OCI-LY7 (cell line): Measurements from ENCODE around the gene GOLPH3L. TPM values are rescaled to one million over a fixed set of nuclear protein-coding genes. Genes with fewer than 3 reads are reported as not detected.
"Not testable (repeated sequence)": the region's sequence is repeated elsewhere in the genome, so short reads cannot be mapped to it uniquely, and the experiment has no call there.

ENCODE experiments used
- BruUV-seq: library from RNA; stranded (reverse); fragments of 400-500 nt; replicated peaks from 2 replicates; lab custom pipeline; 2021; lab: Mats Ljungman, UMichigan
- CTCF ChIA-PET: fragments of 300-600 bp; sonication (Branson Sonifier 250); formaldehyde crosslinking; loops from one replicate; lab custom pipeline; 2022; ENCODE audit warnings: antibody characterized with exemption; ENCODE audit not compliant: unreplicated experiment; lab: Charles Lee
- POLR2A ChIA-PET: fragments of 300-600 bp; sonication (Branson Sonifier 250); formaldehyde crosslinking; loops from one replicate; lab custom pipeline; 2022; ENCODE audit warnings: antibody characterized with exemption; lab: Charles Lee
- DNase-seq: peaks from one replicate; pipeline ENCODE4 v3.0.0-alpha.2; 2015; ENCODE audit warnings: low spot score
- H2AFZ ChIP-seq: fragments of 200-600 bp; sonication (generic), shearing (Covaris generic); 2 replicates; pipeline ENCODE4 v1.6.1; 2014; ENCODE audit warnings: mild to moderate bottlenecking, antibody characterized with exemption, low read length, moderate library complexity
- H3K27ac ChIP-seq: fragments of 200-600 bp; sonication (generic); 2 replicates; pipeline ENCODE4 v1.5.1; 2014; ENCODE audit warnings: mixed run types, low read depth, mild to moderate bottlenecking, moderate library complexity, low read length, inconsistent platforms; ENCODE audit not compliant: poor library complexity, severe bottlenecking
- H3K36me3 ChIP-seq: fragments of 200-600 bp; sonication (generic); 2 replicates; pipeline ENCODE4 v1.6.1; 2014; ENCODE audit warnings: mild to moderate bottlenecking, antibody characterized with exemption, low read length, moderate library complexity, mixed read lengths; ENCODE audit not compliant: insufficient read depth
- H3K4me1 ChIP-seq: fragments of 200-600 bp; sonication (generic); 2 replicates; pipeline ENCODE4 v1.5.1; 2014; ENCODE audit warnings: mild to moderate bottlenecking, low read length; ENCODE audit not compliant: insufficient read depth, poor library complexity, severe bottlenecking
- H3K4me2 ChIP-seq: fragments of 200-600 bp; sonication (generic); 2 replicates; pipeline ENCODE4 v1.6.1; 2014; ENCODE audit warnings: mild to moderate bottlenecking, low read length
- H3K4me3 ChIP-seq: fragments of 200-600 bp; sonication (generic); 2 replicates; pipeline ENCODE4 v1.5.1; 2014; ENCODE audit warnings: mild to moderate bottlenecking, low read depth, low read length; ENCODE audit not compliant: poor library complexity, severe bottlenecking
- H3K79me2 ChIP-seq: fragments of 200-600 bp; sonication (generic); 2 replicates; pipeline ENCODE4 v1.6.1; 2016; ENCODE audit warnings: low read depth, mild to moderate bottlenecking, low read length, moderate library complexity, mixed read lengths; ENCODE audit not compliant: insufficient read depth
- H3K9me2 ChIP-seq: fragments of 200-600 bp; sonication (generic); 2 replicates; pipeline ENCODE4 v1.6.1; 2016; ENCODE audit warnings: mild to moderate bottlenecking, low read length, mixed read lengths; ENCODE audit not compliant: insufficient read depth
- H3K9me3 ChIP-seq: fragments of 200-600 bp; sonication (generic); 2 replicates; pipeline ENCODE4 v1.6.1; 2014; ENCODE audit warnings: mild to moderate bottlenecking, mixed run types, low read length, mixed read lengths
- H4K20me1 ChIP-seq: fragments of 200-600 bp; sonication (generic); 2 replicates; pipeline ENCODE4 v1.6.1; 2014; ENCODE audit warnings: mild to moderate bottlenecking, antibody characterized with exemption, low read length, moderate library complexity, mixed read lengths; ENCODE audit not compliant: insufficient read depth
- EZH2phosphoT487 ChIP-seq: fragments of 200-600 bp; sonication (generic); IDR thresholded peaks from 2 replicates; pipeline ENCODE4 v1.6.1; 2018; ENCODE audit warnings: low read depth, borderline replicate concordance, mild to moderate bottlenecking, mixed run types, antibody characterized with exemption, low read length, moderate library complexity, mixed read lengths
- intact Hi-C: fragments of 100-400 bp; cut with micrococcal nuclease; formaldehyde crosslinking; loops from one replicate; pipeline ENCODE4 v1.10.0; 2022; ENCODE audit not compliant: unreplicated experiment
- total RNA-seq, 2 experiments: library from RNA; depleted of rRNA in 1 of 2; stranded (reverse); fragments of >200 nt in 1 of 2; shearing (Covaris generic) in 1 of 2; gene quantifications; 2 replicates each; pipeline ENCODE4 v1.2.3, GENCODE V29; 2014 to 2022
- TF ChIP-seq, protein P1 (sequence below): fragments of 200-600 bp; sonication (generic); conservative IDR thresholded peaks from 2 replicates; pipeline ENCODE4 v1.5.1; 2014; ENCODE audit warnings: mild to moderate bottlenecking, antibody characterized with exemption, low read length, moderate library complexity, mixed read lengths

Gene GOLPH3L
- total RNA-seq, 2 experiments from 2014 or later = 6.2 to 29.0 TPM

DNA sequence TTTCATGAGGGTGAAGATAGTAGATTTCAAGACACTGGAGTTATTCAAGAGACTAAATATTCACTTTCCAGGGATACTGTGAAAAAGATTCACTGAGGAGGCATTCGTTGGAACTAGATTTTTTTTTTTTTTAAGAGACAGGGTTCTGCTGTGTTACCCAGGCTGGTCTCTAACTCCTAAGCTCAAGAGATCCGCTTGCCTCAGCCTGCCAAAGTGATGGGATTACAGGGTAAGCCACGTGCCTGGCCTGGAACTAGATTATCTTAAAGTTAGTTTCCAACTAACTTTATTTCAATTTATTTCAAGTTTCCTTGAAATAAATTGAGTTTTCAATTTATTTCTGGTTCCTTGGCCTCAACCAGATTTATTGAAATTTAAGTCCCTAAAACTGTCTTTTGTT is 93.2 kb downstream of the GOLPH3L start:
- no peak overlapping the region for H3K4me2 ChIP-seq
- peaks cover 10% of the 10 kb centered on the region for H3K36me3 ChIP-seq
- POLR2A ChIA-PET = interaction anchor here (1.4 kb wide), 1 partner anchor 24 kb away, joined by 6 read pairs; the partner anchor contains the start of gene MCL1
- BruUV-seq = no TSS peak
- CTCF ChIA-PET = no interaction called here
- no peak overlapping the region for H3K4me3 ChIP-seq
- H2AFZ ChIP-seq = no peak overlapping the region
- H4K20me1 ChIP-seq = no peaks in the 10 kb centered on the region
- H3K9me2 ChIP-seq = no peaks in the 10 kb centered on the region
- TF ChIP-seq, protein P1, sequence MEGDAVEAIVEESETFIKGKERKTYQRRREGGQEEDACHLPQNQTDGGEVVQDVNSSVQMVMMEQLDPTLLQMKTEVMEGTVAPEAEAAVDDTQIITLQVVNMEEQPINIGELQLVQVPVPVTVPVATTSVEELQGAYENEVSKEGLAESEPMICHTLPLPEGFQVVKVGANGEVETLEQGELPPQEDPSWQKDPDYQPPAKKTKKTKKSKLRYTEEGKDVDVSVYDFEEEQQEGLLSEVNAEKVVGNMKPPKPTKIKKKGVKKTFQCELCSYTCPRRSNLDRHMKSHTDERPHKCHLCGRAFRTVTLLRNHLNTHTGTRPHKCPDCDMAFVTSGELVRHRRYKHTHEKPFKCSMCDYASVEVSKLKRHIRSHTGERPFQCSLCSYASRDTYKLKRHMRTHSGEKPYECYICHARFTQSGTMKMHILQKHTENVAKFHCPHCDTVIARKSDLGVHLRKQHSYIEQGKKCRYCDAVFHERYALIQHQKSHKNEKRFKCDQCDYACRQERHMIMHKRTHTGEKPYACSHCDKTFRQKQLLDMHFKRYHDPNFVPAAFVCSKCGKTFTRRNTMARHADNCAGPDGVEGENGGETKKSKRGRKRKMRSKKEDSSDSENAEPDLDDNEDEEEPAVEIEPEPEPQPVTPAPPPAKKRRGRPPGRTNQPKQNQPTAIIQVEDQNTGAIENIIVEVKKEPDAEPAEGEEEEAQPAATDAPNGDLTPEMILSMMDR = no peak
- TF ChIP-seq EZH2phosphoT487 = no peak
- no peak for DNase-seq
- no peaks in the 10 kb centered on the region for H3K79me2 ChIP-seq
- no peak overlapping the region for H3K27ac ChIP-seq
- no peaks in the 10 kb centered on the region for H3K9me3 ChIP-seq
- H3K4me1 ChIP-seq = peaks cover 7% of the 10 kb centered on the region
- intact Hi-C loops = no loop called here

DNA sequence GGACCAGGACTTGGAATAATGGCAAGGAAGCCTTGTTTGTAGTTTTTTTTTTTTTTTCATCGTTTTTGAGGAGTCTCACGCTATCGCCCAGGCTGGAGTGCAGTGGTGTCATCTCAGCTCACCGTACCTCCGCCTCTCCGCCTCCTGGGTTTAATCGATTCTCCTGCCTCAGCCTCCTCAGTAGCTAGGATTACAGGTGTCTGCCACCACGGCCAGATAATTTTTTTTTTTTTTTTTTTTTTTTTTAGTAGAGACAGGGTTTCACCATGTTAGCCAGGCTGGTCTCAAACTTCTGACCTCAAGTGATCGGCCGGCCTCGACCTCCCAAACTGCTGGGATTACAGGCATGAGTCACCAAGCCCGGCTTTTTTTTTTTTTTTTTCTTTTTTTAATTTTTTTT is 94.6 kb downstream of the GOLPH3L start:
- H3K4me1 ChIP-seq, intact Hi-C loops, H3K36me3 ChIP-seq, H3K9me3 ChIP-seq, BruUV-seq, H3K9me2 ChIP-seq, H3K27ac ChIP-seq, DNase-seq, H3K79me2 ChIP-seq, H3K4me2 ChIP-seq, H2AFZ ChIP-seq, CTCF ChIA-PET, H3K4me3 ChIP-seq, H4K20me1 ChIP-seq: not testable (repeated sequence)
- POLR2A ChIA-PET = interaction anchor here (0.7 kb wide), 3 partner anchors 27 to 372 kb away, joined by 3 to 4 read pairs (median 4); no protein-coding TSS in a partner anchor

DNA sequence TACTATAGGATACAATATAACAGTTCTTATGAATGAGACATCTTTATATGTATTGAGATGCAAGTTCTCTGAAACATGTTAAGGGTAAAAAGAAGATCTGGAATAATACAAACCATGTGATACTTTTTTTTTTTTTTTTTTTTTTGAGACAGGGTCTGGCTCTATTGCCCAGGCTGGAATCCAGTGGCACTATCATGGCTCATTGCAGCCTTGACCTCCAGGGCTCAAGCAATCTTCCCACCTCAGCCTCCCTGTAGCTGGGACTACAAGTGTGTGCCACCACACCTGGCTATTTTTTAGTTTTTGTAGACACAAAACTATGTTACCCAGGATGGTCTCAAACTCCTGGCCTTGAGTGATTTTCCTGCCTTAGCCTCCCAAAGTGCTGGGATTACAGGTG is 95.4 kb downstream of the GOLPH3L start:
- TF ChIP-seq EZH2phosphoT487 = no peak
- TF ChIP-seq, protein P1 = no peak
- no peaks in the 10 kb centered on the region for H3K9me2 ChIP-seq
- intact Hi-C loops = no loop called here
- H2AFZ ChIP-seq = no peak overlapping the region
- ChIA-PET POLR2A (interaction anchor here (0.8 kb wide), 1 partner anchor 14 kb away, joined by 3 read pairs; no protein-coding TSS in a partner anchor), CTCF (no interaction called here)
- no peaks in the 10 kb centered on the region for H3K9me3 ChIP-seq
- no peak overlapping the region for H3K27ac ChIP-seq
- BruUV-seq = no TSS peak
- H4K20me1 ChIP-seq = no peaks in the 10 kb centered on the region
- H3K4me1 ChIP-seq = peaks cover 7% of the 10 kb centered on the region
- H3K36me3 ChIP-seq = peaks cover 4% of the 10 kb centered on the region; the same call in 1 of the 2 replicates
- DNase-seq = no peak
- no peak overlapping the region for H3K4me2 ChIP-seq
- no peaks in the 10 kb centered on the region for H3K79me2 ChIP-seq
- no peak overlapping the region for H3K4me3 ChIP-seq

DNA sequence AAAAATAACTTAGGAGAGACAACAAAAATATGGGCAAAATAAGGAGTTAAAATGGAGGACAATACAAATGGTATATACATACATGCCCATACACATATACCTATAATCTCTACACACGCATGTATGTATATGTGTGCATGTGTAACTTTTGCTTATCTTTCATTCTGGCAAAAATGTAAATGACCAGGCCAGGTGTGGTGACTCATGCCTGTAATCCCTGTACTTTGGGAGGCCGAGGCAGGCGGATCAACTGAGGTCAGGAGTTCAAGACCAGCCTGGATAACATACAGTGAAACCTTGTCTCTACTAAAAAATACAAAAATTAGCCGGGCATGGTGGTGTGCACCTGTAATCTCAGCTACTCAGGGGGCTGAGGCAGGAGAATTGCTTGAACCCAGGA is 98.6 kb downstream of the GOLPH3L start:
- H3K4me1 ChIP-seq, H4K20me1 ChIP-seq, H3K4me3 ChIP-seq, H3K79me2 ChIP-seq, BruUV-seq, H3K9me2 ChIP-seq, H2AFZ ChIP-seq, H3K27ac ChIP-seq, H3K36me3 ChIP-seq, intact Hi-C loops, DNase-seq, CTCF ChIA-PET, H3K4me2 ChIP-seq, H3K9me3 ChIP-seq: not testable (repeated sequence)
- POLR2A ChIA-PET = interaction anchor here (1.2 kb wide), 1 partner anchor 8 kb away, joined by 3 read pairs; no protein-coding TSS in a partner anchor
